GM23338 (cell line): ENCODE results near the gene PNMA1.

Experiments
- CREB1 ChIP-seq: fragments of 250-450 bp; sonication (Bioruptor Pico); IDR thresholded peaks from 2 replicates; pipeline ENCODE4 v1.5.0; 2020; ENCODE audit warnings: low read depth, mild to moderate bottlenecking, moderate library complexity
- CTCF ChIP-seq, 2 experiments: fragments of 200-600 bp in 1 of 2; sonication (generic) in 1 of 2; conservative IDR thresholded peaks; 2 replicates each; pipeline versions ENCODE4 v1.5.1 to v1.6.1; 2016 to 2017; ENCODE audit warnings: antibody characterized with exemption in 2 of 2, low read depth in 2 of 2, mild to moderate bottlenecking in 2 of 2, moderate library complexity in 1 of 2
- EZH2 ChIP-seq: fragments of 200-600 bp; sonication (generic); IDR thresholded peaks from one replicate; pipeline ENCODE4 v1.8.0; 2017; ENCODE audit warnings: antibody characterized with exemption, mild to moderate bottlenecking, low read depth; ENCODE audit not compliant: unreplicated experiment
- EZH2phosphoT487 ChIP-seq: fragments of 200-600 bp; sonication (generic); IDR thresholded peaks from one replicate; pipeline ENCODE4 v1.8.1; 2018; ENCODE audit warnings: antibody characterized with exemption; ENCODE audit not compliant: unreplicated experiment
- POLR2AphosphoS5 ChIP-seq: IDR thresholded peaks from 2 replicates; pipeline ENCODE4 v1.6.1; 2016; ENCODE audit warnings: antibody characterized with exemption, low read depth
- REST ChIP-seq: IDR thresholded peaks from one replicate; pipeline ENCODE4 v1.6.1; 2018; ENCODE audit warnings: antibody characterized with exemption; ENCODE audit not compliant: unreplicated experiment
- ZNF331 ChIP-seq: fragments of 250-450 bp; sonication (Bioruptor Pico); IDR thresholded peaks from 2 replicates; pipeline ENCODE4 v1.5.0; 2020; ENCODE audit warnings: low read depth, mild to moderate bottlenecking, moderate library complexity

- TF ChIP-seq REST = no peak
- no peak for TF ChIP-seq ZNF331 (CRISPR knock-in tag)
- no peak for TF ChIP-seq CTCF (conservative IDR thresholded peaks at IDR 0.05; ENCODE audit: low read depth in 2 of 2)
- TF ChIP-seq EZH2phosphoT487 = no peak
- no peak for TF ChIP-seq CREB1
- TF ChIP-seq EZH2 = no peak
- TF ChIP-seq POLR2AphosphoS5 = no peak
These were observed 20.1 kb downstream of the PNMA1 start for GRCh38 chr14:73694083-73694482.
